SK-N-SH (cell line): ENCODE results near the gene TMEM243.

Experiments used
- CTCF ChIP-seq: fragments of 200-600 bp; sonication (generic); IDR thresholded peaks from 2 replicates; pipeline ENCODE4 v1.6.1; 2017; ENCODE audit warnings: antibody characterized with exemption, mild to moderate bottlenecking, moderate library complexity
- ELF1 ChIP-seq: IDR thresholded peaks from 2 replicates; pipeline ENCODE4 v1.4.0; 2012
- EP300 ChIP-seq, 2 experiments: IDR thresholded peaks; 2 replicates each; pipeline versions ENCODE4 v1.4.0 to v1.6.1; 2012; ENCODE audit warnings: borderline replicate concordance in 1 of 2, low read depth in 1 of 2, low read length in 1 of 2
- EZH2phosphoT487 ChIP-seq: fragments of 200-600 bp; sonication (generic); IDR thresholded peaks from 2 replicates; pipeline ENCODE4 v1.6.1; 2017; ENCODE audit warnings: low read depth, mixed run types, mild to moderate bottlenecking, antibody characterized with exemption, moderate library complexity, borderline replicate concordance
- MAX ChIP-seq: IDR thresholded peaks from 2 replicates; pipeline ENCODE4 v1.4.0; 2012; ENCODE audit warnings: low read depth
- MXI1 ChIP-seq: IDR thresholded peaks from 2 replicates; pipeline ENCODE4 v1.6.1; 2012; ENCODE audit warnings: mild to moderate bottlenecking, low read depth, low read length, improper control_type of control experiment
- NFIC ChIP-seq: IDR thresholded peaks from 2 replicates; pipeline ENCODE4 v1.4.0; 2012; ENCODE audit warnings: borderline replicate concordance
- POLR2AphosphoS5 ChIP-seq: IDR thresholded peaks from 2 replicates; pipeline ENCODE4 v1.6.1; 2012; ENCODE audit warnings: low read depth, low read length
- REST ChIP-seq: IDR thresholded peaks from 2 replicates; pipeline ENCODE4 v1.6.1; 2012; ENCODE audit warnings: mild to moderate bottlenecking, low read depth, low read length, moderate library complexity
- RFX5 ChIP-seq: IDR thresholded peaks from 2 replicates; pipeline ENCODE4 v1.6.1; 2012; ENCODE audit warnings: mild to moderate bottlenecking, improper control_type of control experiment, low read length
- YY1 ChIP-seq: IDR thresholded peaks from 2 replicates; pipeline ENCODE4 v1.4.0; 2012; ENCODE audit warnings: low read depth, mild to moderate bottlenecking

GRCh38 chr7:87173471-87173870 lies 46.1 kb downstream of the TMEM243 start:
- no peak for TF ChIP-seq POLR2AphosphoS5
- no peak for TF ChIP-seq CTCF
- TF ChIP-seq NFIC = no peak
- TF ChIP-seq MXI1 = no peak
- no peak for TF ChIP-seq EZH2phosphoT487
- TF ChIP-seq RFX5 = no peak
- TF ChIP-seq REST = no peak
- no peak for TF ChIP-seq MAX
- no peak for TF ChIP-seq YY1
- no peak for TF ChIP-seq ELF1
- TF ChIP-seq EP300 (IDR thresholded peaks at IDR 0.05; ENCODE audit: borderline replicate concordance in 1 of 2, low read depth in 1 of 2, low read length in 1 of 2) = no peak
